ENCODE data around the gene CARF. TPM values are rescaled to one million over a fixed set of nuclear protein-coding genes. Genes with fewer than 3 reads are reported as not detected.

Gene CARF
- total and polyA plus RNA-seq, 2 of the 13 experiments (the other 11 are each of a cell fraction or from before 2014, with no cell fraction given), result 3.0 to 5.4 TPM

GRCh38 chr2:202938960-202939359, 26.9 kb downstream of the CARF start (continued):
- no peak for TF ChIP-seq ZNF609 (CRISPR knock-in tag; IDR thresholded peaks at IDR 0.05; ENCODE audit: borderline replicate concordance)
- TF ChIP-seq ZBTB34 (CRISPR knock-in tag; IDR thresholded peaks at IDR 0.05), result no peak
- no peak for TF ChIP-seq ZNF230 (CRISPR knock-in tag; IDR thresholded peaks at IDR 0.05)
- TF ChIP-seq RBAK (CRISPR knock-in tag; IDR thresholded peaks at IDR 0.05), result no peak
- TF ChIP-seq ZNF484 (CRISPR knock-in tag; IDR thresholded peaks at IDR 0.05; ENCODE audit: borderline replicate concordance, low read depth), result no peak
- no peak for TF ChIP-seq MAX (IDR thresholded peaks at IDR 0.05)
- no peak for TF ChIP-seq ZBTB38 (CRISPR knock-in tag; IDR thresholded peaks at IDR 0.05)
- TF ChIP-seq TBX2 (CRISPR knock-in tag; IDR thresholded peaks at IDR 0.05; ENCODE audit: borderline replicate concordance), result no peak
- no peak for TF ChIP-seq PATZ1 (CRISPR knock-in tag; IDR thresholded peaks at IDR 0.05)

Data from HepG2 (cell line).